H1 (cell line): ENCODE results near the gene PTGDR2. TPM values are rescaled to one million over a fixed set of nuclear protein-coding genes. Genes with fewer than 3 reads are reported as not detected.

Source experiments
- CTCF ChIA-PET: fragments of 300-600 bp; sonication (Branson Sonifier 250); formaldehyde crosslinking; loops from one replicate; lab custom pipeline; 2021; ENCODE audit not compliant: partially characterized antibody; lab: Charles Lee
- POLR2A ChIA-PET: fragments of 300-600 bp; sonication (Branson Sonifier 250); formaldehyde crosslinking; loops from one replicate; lab custom pipeline; 2021; ENCODE audit warnings: inconsistent platforms; ENCODE audit not compliant: partially characterized antibody; lab: Charles Lee
- DNase-seq, 2 experiments: peaks; one replicate each; pipeline versions ENCODE4 v3.0.0 to v3.0.0-alpha.2; 2010 to 2022; ENCODE audit warnings: low spot score in 2 of 2, low read depth in 1 of 2, mixed read lengths in 1 of 2
- FAIRE-seq: peaks from 2 replicates; lab custom pipeline; 2011; peaks lifted over from hg19 to GRCh38; lab: Jason Lieb, UNC
- H2AFZ ChIP-seq: 2 replicates; pipeline ENCODE4 v1.8.1; 2012; ENCODE audit warnings: low read length, inconsistent platforms
- H2AK5ac ChIP-seq: 2 replicates; pipeline ENCODE4 v1.6.1; 2013; ENCODE audit warnings: low read depth, low read length
- H2BK120ac ChIP-seq: replicated peaks from 2 replicates; pipeline ENCODE3; 2013; ENCODE audit warnings: low read depth, low read length, inconsistent platforms
- H2BK12ac ChIP-seq: 2 replicates; pipeline ENCODE4 v1.6.1; 2013; ENCODE audit warnings: low read depth, low read length
- H2BK15ac ChIP-seq: 2 replicates; pipeline ENCODE4 v1.6.1; 2013; ENCODE audit warnings: low read length
- H2BK20ac ChIP-seq: 2 replicates; pipeline ENCODE4 v1.6.1; 2013; ENCODE audit warnings: low read length
- H2BK5ac ChIP-seq: 2 replicates; pipeline ENCODE4 v1.6.1; 2013; ENCODE audit warnings: low read depth, low read length
- H3K14ac ChIP-seq: 2 replicates; pipeline ENCODE4 v1.6.1; 2013; ENCODE audit warnings: inconsistent platforms; ENCODE audit not compliant: insufficient read length
- H3K18ac ChIP-seq: 2 replicates; pipeline ENCODE4 v1.6.1; 2013; ENCODE audit warnings: low read length; ENCODE audit errors: extremely low read depth
- H3K23ac ChIP-seq: 2 replicates; pipeline ENCODE4 v1.6.1; 2013; ENCODE audit warnings: inconsistent platforms; ENCODE audit not compliant: insufficient read length
- H3K23me2 ChIP-seq: 2 replicates; pipeline ENCODE4 v1.6.1; 2013; ENCODE audit warnings: low read depth, low read length
- H3K27ac ChIP-seq: 2 replicates; pipeline ENCODE4 v1.6.1; 2011; ENCODE audit warnings: low read depth, low read length, inconsistent platforms
- H3K27me3 ChIP-seq, 4 experiments: replicated peaks in 1 of 4; 1 replicate in 1 of 4; 2 replicates in 3 of 4; pipeline versions ENCODE4 v1.6.1 to v1.8.1; 2011 to 2013; ENCODE audit warnings: low read length in 3 of 4, mild to moderate bottlenecking in 3 of 4, inconsistent platforms in 2 of 4, mixed read lengths in 2 of 4, moderate library complexity in 1 of 4; ENCODE audit not compliant: control insufficient read depth in 3 of 4, insufficient read depth in 3 of 4; ENCODE audit errors: extremely low read depth in 1 of 4
- H3K36me3 ChIP-seq, 4 experiments: 2 replicates each; pipeline versions ENCODE4 v1.6.1 to v1.8.1; 2011 to 2013; ENCODE audit warnings: mild to moderate bottlenecking in 4 of 4, low read length in 3 of 4, moderate library complexity in 2 of 4, control low read depth in 1 of 4, inconsistent platforms in 1 of 4; ENCODE audit not compliant: insufficient read depth in 4 of 4, control insufficient read depth in 2 of 4
- H3K4ac ChIP-seq: replicated peaks from 2 replicates; pipeline ENCODE3; 2013; ENCODE audit warnings: low read length, low read depth, mixed read lengths, inconsistent platforms; ENCODE audit not compliant: insufficient read length
- H3K4me1 ChIP-seq, 4 experiments: replicated peaks in 1 of 4; 1 replicate in 1 of 4; 2 replicates in 3 of 4; pipeline versions ENCODE4 v1.6.1 to v1.8.1; 2011 to 2013; ENCODE audit warnings: low read length in 3 of 4, inconsistent platforms in 2 of 4, mixed read lengths in 1 of 4; ENCODE audit not compliant: insufficient read depth in 4 of 4, control insufficient read depth in 3 of 4
- H3K4me2 ChIP-seq, 2 experiments: 2 replicates each; pipeline versions ENCODE4 v1.6.1 to v1.8.1; 2011 to 2013; ENCODE audit warnings: low read depth in 2 of 2, low read length in 2 of 2, control low read depth in 1 of 2, inconsistent platforms in 1 of 2, mild to moderate bottlenecking in 1 of 2; ENCODE audit not compliant: insufficient read depth in 1 of 2
- H3K4me3 ChIP-seq, 4 experiments: fragments of 200-600, 300-600 bp in 1 of 4; sonication (generic), shearing (Covaris generic), sonication (Bioruptor Twin) in 1 of 4; 2 replicates each; pipeline versions ENCODE4 v1.5.1 to v1.8.1; 2011 to 2016; ENCODE audit warnings: low read length in 4 of 4, low read depth in 3 of 4, control low read depth in 2 of 4, inconsistent platforms in 2 of 4, mild to moderate bottlenecking in 2 of 4, mixed read lengths in 1 of 4, moderate library complexity in 1 of 4; ENCODE audit not compliant: insufficient read depth in 2 of 4; ENCODE audit errors: extremely low read depth in 1 of 4
- H3K56ac ChIP-seq: replicated peaks from 2 replicates; pipeline ENCODE3; 2013; ENCODE audit warnings: low read depth, mild to moderate bottlenecking, mixed read lengths, low read length, inconsistent platforms; ENCODE audit not compliant: insufficient read length
- H3K79me1 ChIP-seq: 2 replicates; pipeline ENCODE4 v1.6.1; 2013; ENCODE audit warnings: low read depth, low read length, control low read depth
- H3K79me2 ChIP-seq, 2 experiments: 2 replicates each; pipeline versions ENCODE4 v1.6.1 to v1.8.1; 2012 to 2013; ENCODE audit warnings: low read length in 2 of 2, mild to moderate bottlenecking in 2 of 2, inconsistent platforms in 1 of 2; ENCODE audit not compliant: insufficient read depth in 2 of 2, control insufficient read depth in 1 of 2
- H3K9ac ChIP-seq, 4 experiments: replicated peaks in 1 of 4; 1 replicate in 1 of 4; 2 replicates in 3 of 4; pipeline versions ENCODE4 v1.6.1 to v1.8.1; 2011 to 2013; ENCODE audit warnings: low read depth in 3 of 4, low read length in 3 of 4, control low read depth in 2 of 4, mild to moderate bottlenecking in 2 of 4, moderate library complexity in 2 of 4, inconsistent platforms in 1 of 4; ENCODE audit errors: extremely low read depth in 1 of 4
- H3K9me3 ChIP-seq, 2 experiments: 2 replicates each; pipeline versions ENCODE4 v1.6.1 to v1.8.1; 2012 to 2013; ENCODE audit warnings: mild to moderate bottlenecking in 2 of 2, moderate library complexity in 2 of 2, control low read depth in 1 of 2, inconsistent platforms in 1 of 2, low read depth in 1 of 2, low read length in 1 of 2, mixed read lengths in 1 of 2; ENCODE audit not compliant: insufficient read depth in 2 of 2
- H4K20me1 ChIP-seq, 2 experiments: replicated peaks in 1 of 2; 2 replicates each; pipeline versions ENCODE3 to v1.8.1; 2011 to 2013; ENCODE audit warnings: inconsistent platforms in 2 of 2, low read length in 2 of 2, mild to moderate bottlenecking in 1 of 2; ENCODE audit not compliant: insufficient read depth in 2 of 2, control insufficient read depth in 1 of 2
- H4K5ac ChIP-seq: 2 replicates; pipeline ENCODE4 v1.6.1; 2013; ENCODE audit warnings: low read length, low read depth, mixed read lengths, inconsistent platforms; ENCODE audit not compliant: insufficient read length
- H4K8ac ChIP-seq: 2 replicates; pipeline ENCODE4 v1.8.0; 2013; ENCODE audit warnings: mild to moderate bottlenecking, moderate library complexity, low read length, inconsistent platforms; ENCODE audit not compliant: insufficient read depth; ENCODE audit errors: extremely low read depth
- H4K91ac ChIP-seq: replicated peaks from 2 replicates; pipeline ENCODE3; 2013; ENCODE audit warnings: low read length, mixed read lengths, inconsistent platforms; ENCODE audit not compliant: insufficient read length
- TAF7 ChIP-seq: optimal IDR thresholded peaks from 2 replicates; pipeline ENCODE3; 2011; ENCODE audit warnings: low read depth, mild to moderate bottlenecking, inconsistent platforms, low read length, moderate library complexity, borderline replicate concordance
- WGBS, 2 experiments: shearing (Covaris generic) in 1 of 2; methylation state at CpG; one replicate each; pipeline versions ENCODE4 v1.1.6 to v1.1.7; 2013 to 2015; ENCODE audit warnings: low lambda C conversion rate in 2 of 2, mixed read lengths in 2 of 2, inconsistent platforms in 1 of 2, low coverage in 1 of 2, missing lambda C conversion rate in 1 of 2; ENCODE audit not compliant: insufficient replicate concordance in 2 of 2, insufficient coverage in 1 of 2, insufficient read length in 1 of 2; ENCODE audit errors: extremely low coverage in 1 of 2, missing lambda C conversion rate in 1 of 2; 5-methylcytosine and 5-hydroxymethylcytosine counted together
- long read RNA-seq, 2 experiments: library from RNA in 1 of 2; library from capped mRNA in 1 of 2; stranded (forward); transcript quantifications; one replicate each; pipeline ENCODE4 v2.0.0, GENCODE V29; 2021; ENCODE audit warnings: inconsistent platforms in 1 of 2
- polyA minus RNA-seq, 3 experiments: library from RNA; depleted of rRNA, polyadenylated mRNA; stranded (reverse); fragments of >200 nt; gene quantifications; 1 replicate in 2 of 3; 2 replicates in 1 of 3; pipeline ENCODE4 v1.2.3, GENCODE V29; 2011
- polyA plus RNA-seq, 7 experiments: library from polyadenylated mRNA; depleted of rRNA in 3 of 7; stranded (reverse) in 5 of 7; unstranded in 2 of 7; fragments of >200 nt in 5 of 7; fragments of 200-250 nt in 2 of 7; gene quantifications; 1 replicate in 5 of 7; 2 replicates in 1 of 7; 4 replicates in 1 of 7; pipeline versions ENCODE4 v1.2.1 to v1.2.3, GENCODE V29; 2011 to 2013; ENCODE audit warnings: missing spikeins in 2 of 7, mixed read lengths in 2 of 7
- total RNA-seq: library from RNA; stranded (reverse); fragmentation: NEBNext Ultra II Directional; extraction: Animal tissue kit (Norgen Biotek cat#: 25700); gene quantifications from 2 replicates; pipeline ENCODE4 v1.2.1, GENCODE V29; 2021

The PTGDR2 gene
- total RNA-seq (0.11 TPM in 1 of 2 replicates, not detected in the other), polyA plus RNA-seq (2011; rRNA removed) (0.20 and 0.25 TPM in 2 replicates), polyA minus RNA-seq (2011; rRNA and poly(A)+ RNA removed) (0.10 TPM in 1 of 2 replicates, not detected in the other)
- polyA plus RNA-seq (2011; cell fraction: cytosol; rRNA removed): 0.08 TPM
- 0.51 TPM for polyA plus RNA-seq (2011; cell fraction: nucleus; rRNA removed)
- 0.09 to 0.24 TPM (median 0.21 TPM) in 3 of 4 replicates, not detected in the other for polyA plus RNA-seq (2012, experiment 1 of 2)
- polyA plus RNA-seq (2012, experiment 2 of 2): 0.05 TPM
- 0.06 TPM for polyA plus RNA-seq (2013, experiment 1 of 2)
- 0.11 TPM for polyA plus RNA-seq (2013, experiment 2 of 2)
- polyA minus RNA-seq (2011; cell fraction: cytosol; rRNA and poly(A)+ RNA removed): not detected
- not detected for polyA minus RNA-seq (2011; cell fraction: nucleus; rRNA and poly(A)+ RNA removed)
- long read RNA-seq, experiment 1: 0 reads
- long read RNA-seq, experiment 2: 0 reads

- Histone ChIP-seq H2AK5ac (no peak within 1 kb of the TSS), H3K23me2 (no peaks in the 10 kb centered on the region; the same call in 1 of the 2 replicates), H3K4me2 (no peak within 1 kb of the TSS), H2BK5ac (no peak within 1 kb of the TSS), H3K18ac (no peak within 1 kb of the TSS), H4K20me1 (peaks cover 4 to 9% of the 10 kb centered on the region in 2 experiments), H3K4me3 (no peak within 1 kb of the TSS), H3K79me2 (no peaks in the 10 kb centered on the region), H3K56ac (no peak within 1 kb of the TSS), H3K14ac (no peak within 1 kb of the TSS), H3K4me1 (peaks cover 0 to 5% (median 0%) of the 10 kb centered on the region in 4 experiments; a peak in 2 of 7 replicates), H3K9ac (no peak within 1 kb of the TSS), H2BK20ac (no peak within 1 kb of the TSS), H3K36me3 (peaks cover 0 to 9% (median 0%) of the 10 kb centered on the region in 4 experiments; a peak in 3 of 8 replicates), H2BK15ac (no peak within 1 kb of the TSS), H3K27ac (no peak within 1 kb of the TSS), H2BK12ac (no peak within 1 kb of the TSS), H3K4ac (no peak within 1 kb of the TSS), H4K8ac (no peak within 1 kb of the TSS), H2BK120ac (no peak within 1 kb of the TSS), H3K27me3 (peaks cover 3 to 26% (median 16%) of the 10 kb centered on the region in 4 experiments; a peak in 6 of 7 replicates), H3K23ac (no peak within 1 kb of the TSS), H3K9me3 (peaks cover 0 to 9% of the 10 kb centered on the region in 2 experiments; a peak in 1 of 4 replicates), H4K5ac (no peak within 1 kb of the TSS), H2AFZ (no peak within 1 kb of the TSS), H4K91ac (no peak within 1 kb of the TSS), H3K79me1 (no peaks in the 10 kb centered on the region)
- WGBS, 2 experiments: 94% methylated on average over 13 of the region's 14 CpGs; no CpG with 5 or more reads in 1 of the 2 experiments
- no peak for FAIRE-seq
- ChIA-PET CTCF (interaction anchor here (0.5 to 1.8 kb wide), 14 partner anchors 8 to 209 kb away, joined by 3 to 15 read pairs (median 3); partner anchors contain the start of gene ZP1), POLR2A (interaction anchor here (1.0 to 7.5 kb wide), 4 partner anchors 11 to 58 kb away, joined by 3 to 54 read pairs (median 5); partner anchors contain the start of genes CCDC86, TMEM109 and ZP1)
- no peak for DNase-seq
- TF ChIP-seq TAF7: no peak
These were observed at the start of gene PTGDR2 for GRCh38 chr11:60855726-60856633. TSS of gene PTGDR2 (minus strand) at chr11:60855950. CDS start at chr11:60853722, 2,228 bp downstream.
